Right atrium auricular region (tissue), 2 donors: ENCODE results near the gene DGLUCY. TPM values are rescaled to one million over a fixed set of nuclear protein-coding genes. Genes with fewer than 3 reads are reported as not detected.

ENCODE experiments used
- DNase-seq: peaks from one replicate; pipeline ENCODE4 v3.0.0-alpha.2; 2019; ENCODE audit warnings: low spot score
- H3K27ac ChIP-seq, 2 donors: fragments of 200-600 bp; sonication (generic); 1 replicate in 1 of 2; 2 replicates in 1 of 2; pipeline ENCODE4 v1.5.1; 2016 to 2019
- H3K27me3 ChIP-seq, 2 donors: fragments of 200-600 bp; sonication (generic); one replicate each; pipeline versions ENCODE4 v1.5.1 to v1.6.0; 2017 to 2019
- H3K36me3 ChIP-seq: fragments of 200-600 bp; sonication (generic); one replicate; pipeline ENCODE4 v1.5.1; 2016
- H3K4me1 ChIP-seq, 2 donors: fragments of 200-600 bp; sonication (generic); one replicate each; pipeline versions ENCODE4 v1.5.1 to v1.6.0; 2017 to 2019
- H3K4me3 ChIP-seq, 2 donors: fragments of 200-600 bp; sonication (generic); 1 replicate in 1 of 2; 2 replicates in 1 of 2; pipeline ENCODE4 v1.5.1; 2017 to 2019; ENCODE audit warnings: mild to moderate bottlenecking in 1 of 2, moderate library complexity in 1 of 2
- H3K9me3 ChIP-seq, 2 donors: fragments of 200-600 bp; sonication (generic); one replicate each; pipeline ENCODE4 v1.5.1; 2019
- CTCF ChIP-seq, 2 donors: fragments of 200-600 bp; sonication (generic); IDR thresholded peaks; one replicate each; pipeline ENCODE4 v1.5.1; 2019; ENCODE audit warnings: antibody characterized with exemption in 2 of 2
- total RNA-seq, 2 donors: library from RNA; depleted of rRNA; stranded (reverse); fragments of >200 nt; gene quantifications; one replicate each; pipeline ENCODE4 v1.1.0, GENCODE V29; 2016

The DGLUCY gene
- 100 to 1,000 TPM in 1 of 2 donors, 10 to 100 TPM in 1; 81.8 to 136 TPM for total RNA-seq

GRCh38 chr14:91113829-91114078 is at the start of gene DGLUCY:
TSS of gene DGLUCY (plus strand) at chr14:91114073. CDS start at chr14:91160295, 46,222 bp downstream.
- TF ChIP-seq CTCF (IDR thresholded peaks at IDR 0.05), result no peak
- DNase-seq, result no peak
- Histone ChIP-seq H3K36me3 (no peaks in the 10 kb centered on the region), H3K27ac (peak within 1 kb of the TSS; percentile 93 to 96), H3K4me3 (peak within 1 kb of the TSS; percentile 70 to 72), H3K27me3 (no peaks in the 10 kb centered on the region), H3K9me3 (no peaks in the 10 kb centered on the region), H3K4me1 (peaks cover 0 to 43% of the 10 kb centered on the region in 2 donors)

GRCh38 chr14:91065266-91065665 is 48.6 kb upstream of the DGLUCY start:
- H3K27ac ChIP-seq, result no peak overlapping the region
- peaks cover 0 to 6% of the 10 kb centered on the region in 2 donors for H3K4me1 ChIP-seq
- no peak for DNase-seq
- H3K27me3 ChIP-seq, result no peaks in the 10 kb centered on the region
- TF ChIP-seq CTCF (IDR thresholded peaks at IDR 0.05), result no peak
- H3K9me3 ChIP-seq, result no peaks in the 10 kb centered on the region
- H3K4me3 ChIP-seq, result no peak overlapping the region
- no peaks in the 10 kb centered on the region for H3K36me3 ChIP-seq

- H3K9me3 ChIP-seq, result no peaks in the 10 kb centered on the region
- no peaks in the 10 kb centered on the region for H3K27me3 ChIP-seq
- no peaks in the 10 kb centered on the region for H3K4me1 ChIP-seq
- H3K27ac ChIP-seq, result no peak overlapping the region
- TF ChIP-seq CTCF (IDR thresholded peaks at IDR 0.05), result no peak
- no peaks in the 10 kb centered on the region for H3K36me3 ChIP-seq
- DNase-seq, result no peak
- H3K4me3 ChIP-seq, result no peak overlapping the region
Observed at GRCh38 chr14:91067186-91067585, 46.7 kb upstream of the DGLUCY start.

GRCh38 chr14:91068642-91069041 is 45.2 kb upstream of the DGLUCY start:
- H3K27ac ChIP-seq, result no peak overlapping the region
- H3K4me1 ChIP-seq, result no peaks in the 10 kb centered on the region
- H3K36me3 ChIP-seq, result no peaks in the 10 kb centered on the region
- no peaks in the 10 kb centered on the region for H3K9me3 ChIP-seq
- no peak overlapping the region for H3K4me3 ChIP-seq
- DNase-seq, result no peak
- TF ChIP-seq CTCF (IDR thresholded peaks at IDR 0.05), result no peak
- H3K27me3 ChIP-seq, result no peaks in the 10 kb centered on the region

GRCh38 chr14:91070572-91070971 is 43.3 kb upstream of the DGLUCY start:
- Histone ChIP-seq H3K27me3 (no peaks in the 10 kb centered on the region), H3K36me3 (no peaks in the 10 kb centered on the region), H3K27ac (no peak overlapping the region), H3K4me1 (no peaks in the 10 kb centered on the region), H3K4me3 (no peak overlapping the region), H3K9me3 (no peaks in the 10 kb centered on the region)
- no peak for DNase-seq
- no peak for TF ChIP-seq CTCF (IDR thresholded peaks at IDR 0.05)

- no peak overlapping the region for H3K27ac ChIP-seq
- TF ChIP-seq CTCF (IDR thresholded peaks at IDR 0.05), result no peak
- DNase-seq, result no peak
- no peaks in the 10 kb centered on the region for H3K36me3 ChIP-seq
- no peaks in the 10 kb centered on the region for H3K9me3 ChIP-seq
- H3K27me3 ChIP-seq, result no peaks in the 10 kb centered on the region
- H3K4me1 ChIP-seq, result no peaks in the 10 kb centered on the region
- H3K4me3 ChIP-seq, result no peak overlapping the region
Observed at GRCh38 chr14:91075553-91075952, 38.3 kb upstream of the DGLUCY start.
